AG04450 (cell line): Measurements from ENCODE around the gene CYTL1. TPM values are rescaled to one million over a fixed set of nuclear protein-coding genes. Genes with fewer than 3 reads are reported as not detected.

Experiments used
- CTCF ChIA-PET: fragments of 300-600, 350-600 bp; formaldehyde crosslinking; extraction: SDS; loops from one replicate; lab custom pipeline; 2022; ENCODE audit warnings: antibody characterized with exemption, inconsistent platforms; lab: Charles Lee
- POLR2A ChIA-PET: fragments of 350-600 bp; formaldehyde crosslinking; extraction: SDS; loops from one replicate; lab custom pipeline; 2021; ENCODE audit warnings: antibody characterized with exemption, inconsistent platforms; lab: Yijun Ruan, JAX
- DNase-seq: peaks from one replicate; pipeline ENCODE4 v3.0.0-alpha.2; 2011; ENCODE audit warnings: low read depth, low spot score
- H3K27ac ChIP-seq: one replicate; pipeline ENCODE4 v1.5.1; 2012; ENCODE audit warnings: low read depth, low read length, control low read depth
- H3K27me3 ChIP-seq: one replicate; pipeline ENCODE4 v1.6.0; 2012; ENCODE audit warnings: low read length; ENCODE audit not compliant: control insufficient read depth, insufficient read depth
- H3K4me3 ChIP-seq: 2 replicates; pipeline ENCODE4 v1.5.1; 2011; ENCODE audit warnings: mild to moderate bottlenecking, low read depth, low read length, control low read depth
- H3K9me3 ChIP-seq: 2 replicates; pipeline ENCODE4 v1.5.1; 2012; ENCODE audit warnings: low read length; ENCODE audit not compliant: control insufficient read depth, insufficient read depth
- polyA plus RNA-seq: library from polyadenylated mRNA; depleted of rRNA; stranded (reverse); fragments of >200 nt; gene quantifications from 2 replicates; pipeline ENCODE4 v1.2.3, GENCODE V29; 2011
- TF ChIP-seq, protein P1 (sequence below): IDR thresholded peaks from 2 replicates; pipeline ENCODE4 v1.5.1; 2011; ENCODE audit warnings: low read depth, low read length, control low read depth, inconsistent platforms

The CYTL1 gene
- polyA plus RNA-seq, 1 experiment: 30.0 TPM

- CTCF ChIA-PET: interaction anchor here (0.6 to 1.1 kb wide), 2 partner anchors 128 to 405 kb away, joined by 4 to 6 read pairs; no protein-coding TSS in a partner anchor
- DNase-seq: no peak
- POLR2A ChIA-PET: no interaction called here
- Histone ChIP-seq H3K27ac (no peak overlapping the region), H3K9me3 (no peaks in the 10 kb centered on the region; the same call in 1 of the 2 replicates), H3K4me3 (no peak overlapping the region), H3K27me3 (peaks cover 2% of the 10 kb centered on the region)
- TF ChIP-seq, protein P1, sequence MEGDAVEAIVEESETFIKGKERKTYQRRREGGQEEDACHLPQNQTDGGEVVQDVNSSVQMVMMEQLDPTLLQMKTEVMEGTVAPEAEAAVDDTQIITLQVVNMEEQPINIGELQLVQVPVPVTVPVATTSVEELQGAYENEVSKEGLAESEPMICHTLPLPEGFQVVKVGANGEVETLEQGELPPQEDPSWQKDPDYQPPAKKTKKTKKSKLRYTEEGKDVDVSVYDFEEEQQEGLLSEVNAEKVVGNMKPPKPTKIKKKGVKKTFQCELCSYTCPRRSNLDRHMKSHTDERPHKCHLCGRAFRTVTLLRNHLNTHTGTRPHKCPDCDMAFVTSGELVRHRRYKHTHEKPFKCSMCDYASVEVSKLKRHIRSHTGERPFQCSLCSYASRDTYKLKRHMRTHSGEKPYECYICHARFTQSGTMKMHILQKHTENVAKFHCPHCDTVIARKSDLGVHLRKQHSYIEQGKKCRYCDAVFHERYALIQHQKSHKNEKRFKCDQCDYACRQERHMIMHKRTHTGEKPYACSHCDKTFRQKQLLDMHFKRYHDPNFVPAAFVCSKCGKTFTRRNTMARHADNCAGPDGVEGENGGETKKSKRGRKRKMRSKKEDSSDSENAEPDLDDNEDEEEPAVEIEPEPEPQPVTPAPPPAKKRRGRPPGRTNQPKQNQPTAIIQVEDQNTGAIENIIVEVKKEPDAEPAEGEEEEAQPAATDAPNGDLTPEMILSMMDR: no peak
These were observed 35.3 kb upstream of the CYTL1 start for GRCh38 chr4:5054532-5054931.

GRCh38 chr4:5052726-5053425 lies 33.6 kb upstream of the CYTL1 start:
- peaks cover 2% of the 10 kb centered on the region for H3K27me3 ChIP-seq

GRCh38 chr4:5052204-5052702 lies 33.0 kb upstream of the CYTL1 start:
- H3K27ac ChIP-seq: no peak overlapping the region
- ChIA-PET POLR2A (interaction anchor here (0.6 kb wide), 1 partner anchor 16 kb away, joined by 6 read pairs; no protein-coding TSS in a partner anchor), CTCF (no interaction called here)
- TF ChIP-seq, protein P1: no peak
- H3K4me3 ChIP-seq: peak overlapping the region; percentile 66
- H3K27me3 ChIP-seq: peaks cover 2% of the 10 kb centered on the region
- H3K9me3 ChIP-seq: no peaks in the 10 kb centered on the region; the same call in 1 of the 2 replicates
- no peak for DNase-seq

More at GRCh38 chr4:5052726-5053425, 33.6 kb upstream of the CYTL1 start:
- POLR2A ChIA-PET: interaction anchor here (0.6 kb wide), 1 partner anchor 17 kb away, joined by 6 read pairs; no protein-coding TSS in a partner anchor
- CTCF ChIA-PET: no interaction called here
- DNase-seq: no peak
- TF ChIP-seq, protein P1: no peak
- Histone ChIP-seq H3K4me3 (no peak overlapping the region), H3K27ac (no peak overlapping the region), H3K9me3 (no peaks in the 10 kb centered on the region; the same call in 1 of the 2 replicates)

DNA sequence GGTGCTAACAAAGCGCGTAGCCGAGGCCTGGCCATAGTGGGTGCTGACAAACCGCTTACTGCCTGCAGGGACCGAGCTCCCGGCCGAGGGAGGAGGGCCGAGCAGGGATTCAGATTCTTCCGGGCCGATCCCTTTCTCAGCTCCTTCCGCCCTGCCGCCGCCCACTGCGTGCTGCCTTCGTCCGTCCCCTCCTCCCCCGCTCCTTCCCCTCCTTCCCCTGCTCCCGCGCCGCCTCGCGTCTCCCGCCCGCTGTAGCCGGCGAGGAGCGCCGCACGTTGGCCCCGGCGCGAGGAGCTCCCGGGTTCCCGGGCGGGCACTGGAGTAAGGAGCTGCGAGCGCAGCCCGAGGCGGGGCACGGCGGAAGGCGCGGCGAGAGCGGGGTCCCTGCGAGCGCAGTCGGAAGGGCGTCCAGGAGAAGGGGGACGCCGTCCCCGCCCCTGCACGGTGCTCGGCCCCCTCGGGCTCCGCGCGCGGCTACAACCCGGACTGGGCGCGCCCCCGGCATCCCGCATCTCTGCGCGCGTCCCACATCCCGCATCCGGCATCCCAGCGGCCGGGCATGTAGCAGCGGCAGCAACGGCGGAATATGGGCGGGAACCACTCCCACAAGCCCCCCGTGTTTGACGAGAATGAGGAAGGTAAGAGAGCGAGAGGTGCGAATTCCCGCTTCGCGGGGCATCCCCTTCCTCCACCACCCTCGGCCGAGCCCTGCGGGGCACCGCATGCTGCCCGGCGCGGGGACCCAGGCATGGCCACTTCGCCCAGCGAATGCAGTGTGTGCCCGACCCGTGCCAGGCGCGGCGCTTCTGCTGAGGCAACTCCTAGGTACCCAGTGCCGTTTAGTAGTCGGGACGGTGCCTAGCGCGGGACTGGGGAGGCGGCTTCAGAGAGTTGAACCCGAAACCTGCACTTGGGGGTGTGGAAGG lies 32.3 kb upstream of the CYTL1 start, which contains the start of gene STK32B:
Gene STK32B, plus strand, starts transcription at position 203 of the 926 bp plus-strand sequence.
- Histone ChIP-seq H3K4me3 (peak within 1 kb of the TSS; percentile 66), H3K27ac (no peak within 1 kb of the TSS), H3K9me3 (no peaks in the 10 kb centered on the region; the same call in 1 of the 2 replicates), H3K27me3 (peaks cover 2% of the 10 kb centered on the region)
- TF ChIP-seq, protein P1: no peak
- peak; percentile 41 for DNase-seq
- ChIA-PET POLR2A (interaction anchor here (0.6 to 1.7 kb wide), 3 partner anchors 13 to 583 kb away, joined by 3 to 11 read pairs (median 10); no protein-coding TSS in a partner anchor), CTCF (interaction anchor here (0.6 to 3.7 kb wide), 14 partner anchors 9 to 764 kb away, joined by 3 to 25 read pairs (median 4); no protein-coding TSS in a partner anchor)
